DMS114 treated with DMSO at 0.1 percent for 48 hours (cell line): ENCODE results near the gene TBC1D3H.
"Not testable (repeated sequence)": the region's sequence is repeated elsewhere in the genome, so short reads cannot be mapped to it uniquely, and the experiment has no call there.

Experiments
- DNase-seq: peaks from one replicate; lab custom pipeline; 2025; ENCODE audit not compliant: unreplicated experiment; lab: John Stamatoyannopoulos, UW

TBC1D3H gene

DNA sequence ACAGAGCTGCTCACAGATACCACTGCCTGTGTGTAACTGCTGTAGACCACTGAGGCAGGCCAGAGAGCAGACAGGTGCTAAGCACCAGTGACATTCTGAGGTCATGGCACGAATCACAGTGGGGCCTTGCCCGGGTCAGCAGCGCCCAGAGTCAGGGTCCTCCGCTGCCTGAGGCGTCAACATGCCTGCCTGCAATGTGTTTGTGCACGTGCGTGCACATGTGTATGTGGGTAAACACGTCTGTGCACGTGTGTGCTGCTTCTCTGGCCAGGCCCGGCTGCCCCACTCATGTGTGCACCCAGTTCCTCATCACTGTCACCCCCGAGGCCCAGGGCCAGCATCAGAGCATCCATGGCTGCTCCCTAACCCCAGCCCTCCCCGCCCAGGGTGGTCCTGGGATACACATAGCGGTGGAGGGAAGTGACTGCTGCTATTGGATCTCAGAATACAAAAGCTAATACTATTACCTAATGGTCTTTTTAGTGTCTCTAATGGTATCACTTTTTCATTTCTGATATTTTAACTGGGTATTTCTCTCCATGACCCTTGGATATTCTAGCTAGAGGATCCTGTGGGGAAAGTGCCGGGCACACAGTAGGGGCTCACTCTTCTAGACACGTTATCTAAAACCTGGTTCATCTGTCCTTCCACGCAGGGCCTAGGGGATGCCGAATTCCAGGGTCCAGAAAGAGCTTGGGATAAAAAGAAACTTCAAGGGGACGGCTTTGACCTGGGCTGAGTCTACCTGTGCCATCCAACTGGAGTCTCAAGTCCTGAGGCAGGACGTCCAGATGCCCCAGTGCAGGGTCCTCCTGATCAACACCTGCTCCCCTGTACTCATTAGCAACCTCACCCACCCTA lies at the start of gene TBC1D3H:
TSS of gene TBC1D3H (minus strand) at position 51 of the 861 bp plus-strand sequence. CDS start 1,540 bp downstream, outside the sequence.
- DNase-seq = not testable (repeated sequence)

DNA sequence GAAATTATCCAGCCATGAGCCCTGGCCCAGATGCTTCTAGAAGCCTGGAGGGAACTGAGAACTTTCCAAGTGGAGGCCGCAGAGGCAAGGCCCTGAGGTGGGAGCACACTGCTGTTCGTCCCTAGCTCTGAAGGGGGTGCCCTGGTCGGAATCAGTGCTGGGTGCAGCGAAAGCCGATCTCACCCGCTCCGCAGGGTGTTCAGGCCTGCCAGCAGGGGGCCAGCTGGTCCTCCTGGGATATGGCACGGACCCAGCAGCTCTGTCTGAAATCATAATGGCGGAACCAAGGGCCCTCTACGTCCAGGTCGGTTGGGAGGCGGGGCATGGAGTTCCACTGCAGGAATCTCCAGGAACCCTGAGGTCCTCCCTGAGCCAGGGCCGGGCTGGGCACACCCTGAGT lies 40.7 kb upstream of the TBC1D3H start:
- not testable (repeated sequence) for DNase-seq

DNA sequence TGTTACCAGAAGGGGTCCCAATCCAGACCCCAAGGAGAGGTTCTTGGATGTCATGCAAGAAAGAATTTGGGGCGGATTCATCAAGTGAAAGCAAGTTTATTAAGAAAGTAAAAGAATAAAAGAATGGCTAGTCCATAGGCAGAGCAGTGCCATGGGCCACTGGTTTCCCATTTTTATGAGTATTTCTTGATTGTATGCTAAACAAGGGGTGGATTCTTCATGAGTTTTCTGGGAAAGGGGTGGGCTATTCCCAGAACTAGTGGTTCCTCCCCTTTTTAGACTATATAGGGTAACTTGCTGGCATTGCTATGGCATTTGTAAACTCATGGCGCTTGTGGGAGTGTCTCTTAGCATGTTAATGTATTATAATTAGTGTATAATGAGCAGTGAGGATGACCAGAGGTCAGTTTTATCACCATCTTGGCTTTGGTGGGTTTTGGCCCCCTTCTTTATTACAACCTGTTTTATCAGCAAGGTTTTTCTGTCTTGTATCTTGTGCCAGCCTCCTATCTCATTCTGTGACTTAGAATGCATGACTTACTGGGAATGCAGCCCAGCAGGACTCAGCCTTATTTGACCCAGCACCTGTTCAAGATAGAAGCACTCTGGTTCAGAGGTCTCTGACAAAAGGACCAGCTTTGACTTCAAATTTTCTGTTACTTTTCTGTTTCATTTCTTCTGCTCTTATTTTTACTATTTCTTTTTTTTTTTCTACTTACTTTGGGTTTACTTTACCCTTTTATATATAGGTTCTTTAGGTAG lies 27.1 kb upstream of the TBC1D3H start:
- not testable (repeated sequence) for DNase-seq

DNA sequence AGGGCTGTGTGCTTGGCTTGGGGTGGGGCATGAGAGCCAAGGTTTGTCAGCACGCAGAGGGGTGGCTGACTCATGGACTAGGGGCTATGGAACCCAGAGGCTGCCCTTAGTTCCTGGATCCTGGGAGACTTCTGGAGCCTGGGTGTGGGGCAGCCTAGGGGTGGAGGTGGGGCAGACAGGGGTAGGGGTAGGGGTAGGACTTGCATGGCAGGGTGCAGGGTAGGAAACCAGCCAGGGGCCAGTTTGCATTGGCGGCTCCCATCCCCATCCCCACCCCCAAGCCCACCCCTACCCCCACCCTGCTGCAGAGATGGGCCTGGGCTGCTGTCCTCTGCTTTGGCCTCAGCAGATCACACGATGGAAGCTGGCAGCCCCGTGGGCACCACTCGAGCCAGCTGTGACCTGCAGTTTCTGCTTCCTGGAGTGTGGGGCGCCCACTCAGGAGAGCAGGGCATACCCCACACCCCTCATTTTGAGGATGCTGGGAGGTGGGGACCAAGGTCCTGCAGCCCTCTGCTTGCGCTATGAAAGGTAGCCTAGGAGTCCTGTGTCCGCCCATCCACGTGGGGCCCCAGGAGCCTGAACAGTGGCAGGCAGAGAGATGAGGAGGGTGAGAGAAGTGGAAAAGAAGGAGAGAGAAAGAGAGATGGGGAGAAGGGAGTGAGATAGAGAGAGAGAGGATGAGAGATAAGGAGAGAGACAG lies 2.9 kb upstream of the TBC1D3H start:
- not testable (repeated sequence) for DNase-seq

DNA sequence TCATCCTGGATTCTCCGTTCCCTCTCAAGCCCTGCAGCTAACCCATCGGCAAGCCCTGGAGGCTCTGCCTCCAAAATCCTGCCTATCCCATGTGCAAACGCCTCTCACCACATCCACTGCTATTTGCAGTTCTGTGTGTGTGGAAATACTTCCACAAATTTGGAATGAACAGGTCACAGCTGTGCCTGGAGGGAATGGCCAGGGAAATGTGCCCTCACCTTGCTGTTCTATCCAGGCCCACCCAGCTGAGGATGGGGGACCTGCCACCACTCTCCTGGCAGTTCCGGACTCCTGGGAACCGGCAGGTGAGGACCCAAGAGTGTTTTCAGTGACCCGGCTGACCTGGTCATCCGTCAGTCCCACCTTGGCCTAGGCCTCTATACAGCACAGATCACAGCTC lies 12.3 kb downstream of the TBC1D3H start:
- not testable (repeated sequence) for DNase-seq

DNA sequence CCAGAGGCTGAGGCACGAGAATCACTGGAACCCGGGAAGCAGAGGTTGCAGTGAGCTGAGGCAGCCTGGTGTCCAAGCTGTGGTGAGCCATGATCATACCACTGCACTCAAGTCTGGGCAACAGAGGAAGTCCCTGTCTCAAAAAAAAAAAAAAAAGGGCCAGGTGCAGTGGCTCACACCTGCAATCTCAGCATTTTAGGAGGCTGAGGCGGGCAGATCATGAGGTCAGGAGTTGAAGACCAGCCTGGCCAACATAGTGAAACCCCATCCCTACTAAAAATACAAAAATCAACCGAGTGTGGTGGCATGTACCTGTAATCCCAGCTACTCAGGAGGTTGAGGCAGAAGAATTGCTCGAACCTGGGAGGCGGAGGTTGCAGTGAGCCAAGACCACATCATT lies 25.7 kb downstream of the TBC1D3H start:
- not testable (repeated sequence) for DNase-seq
